GM21526 (cell line): ENCODE data around the gene MOGAT1.

Experiments
- ATAC-seq: cut with Tn5 transposase; IDR thresholded peaks from one replicate; pipeline ENCODE4 v1.9.1; 2021; ENCODE audit warnings: moderate library complexity; ENCODE audit not compliant: unreplicated experiment, low FRiP score

The MOGAT1 gene

GRCh38 chr2:222671259-222672067 is at the start of gene MOGAT1:
TSS of gene MOGAT1 (plus strand) at chr2:222671658. CDS start at chr2:222671786, 128 bp downstream.
- no peak for ATAC-seq

GRCh38 chr2:222621893-222622292 is 49.6 kb upstream of the MOGAT1 start:
- ATAC-seq: no peak

GRCh38 chr2:222622910-222623309 is 48.5 kb upstream of the MOGAT1 start:
- ATAC-seq: no peak

- ATAC-seq: no peak
Observed at GRCh38 chr2:222623756-222624309, 47.6 kb upstream of the MOGAT1 start.

GRCh38 chr2:222627764-222628163 is 43.7 kb upstream of the MOGAT1 start:
- no peak for ATAC-seq

GRCh38 chr2:222635295-222635694 is 36.2 kb upstream of the MOGAT1 start:
- no peak for ATAC-seq

- ATAC-seq: no peak
Observed at GRCh38 chr2:222637067-222637466, 34.4 kb upstream of the MOGAT1 start.

- no peak for ATAC-seq
Observed at GRCh38 chr2:222641336-222641735, 30.1 kb upstream of the MOGAT1 start.

- no peak for ATAC-seq
Observed at GRCh38 chr2:222643134-222643533, 28.3 kb upstream of the MOGAT1 start.

GRCh38 chr2:222646008-222646407 is 25.4 kb upstream of the MOGAT1 start:
- no peak for ATAC-seq

- no peak for ATAC-seq
Observed at GRCh38 chr2:222649801-222650200, 21.7 kb upstream of the MOGAT1 start.

- ATAC-seq: no peak
Observed at GRCh38 chr2:222651718-222652418, 19.6 kb upstream of the MOGAT1 start.

- no peak for ATAC-seq
Observed at GRCh38 chr2:222652491-222653255, 18.8 kb upstream of the MOGAT1 start.

- no peak for ATAC-seq
Observed at GRCh38 chr2:222653280-222653679, 18.2 kb upstream of the MOGAT1 start.

GRCh38 chr2:222655787-222656525 is 15.5 kb upstream of the MOGAT1 start, which contains the start of gene FARSB:
TSS of gene FARSB (minus strand) at chr2:222656092. CDS start at chr2:222656073, 19 bp downstream.
- ATAC-seq: peak; percentile 90

GRCh38 chr2:222656526-222657446 is 14.7 kb upstream of the MOGAT1 start:
- ATAC-seq: peak; percentile 22

- no peak for ATAC-seq
Observed at GRCh38 chr2:222663479-222663878, 8.0 kb upstream of the MOGAT1 start.

- ATAC-seq: no peak
Observed at GRCh38 chr2:222668494-222669154, 2.8 kb upstream of the MOGAT1 start.
